Renal cortical epithelial cell (primary cell): Measurements from ENCODE around the gene ANOS1. TPM values are rescaled to one million over a fixed set of nuclear protein-coding genes. Genes with fewer than 3 reads are reported as not detected.
"Not testable (repeated sequence)": the region's sequence is repeated elsewhere in the genome, so short reads cannot be mapped to it uniquely, and the experiment has no call there.

Experiments used
- DNase-seq: peaks from one replicate; pipeline ENCODE4 v3.0.0-alpha.2; 2011; ENCODE audit warnings: low read depth
- total RNA-seq: library from RNA; depleted of rRNA; stranded (reverse); fragments of >200 nt; gene quantifications from 2 replicates; pipeline ENCODE4 v1.2.3, GENCODE V29; 2014

The ANOS1 gene, protein sequence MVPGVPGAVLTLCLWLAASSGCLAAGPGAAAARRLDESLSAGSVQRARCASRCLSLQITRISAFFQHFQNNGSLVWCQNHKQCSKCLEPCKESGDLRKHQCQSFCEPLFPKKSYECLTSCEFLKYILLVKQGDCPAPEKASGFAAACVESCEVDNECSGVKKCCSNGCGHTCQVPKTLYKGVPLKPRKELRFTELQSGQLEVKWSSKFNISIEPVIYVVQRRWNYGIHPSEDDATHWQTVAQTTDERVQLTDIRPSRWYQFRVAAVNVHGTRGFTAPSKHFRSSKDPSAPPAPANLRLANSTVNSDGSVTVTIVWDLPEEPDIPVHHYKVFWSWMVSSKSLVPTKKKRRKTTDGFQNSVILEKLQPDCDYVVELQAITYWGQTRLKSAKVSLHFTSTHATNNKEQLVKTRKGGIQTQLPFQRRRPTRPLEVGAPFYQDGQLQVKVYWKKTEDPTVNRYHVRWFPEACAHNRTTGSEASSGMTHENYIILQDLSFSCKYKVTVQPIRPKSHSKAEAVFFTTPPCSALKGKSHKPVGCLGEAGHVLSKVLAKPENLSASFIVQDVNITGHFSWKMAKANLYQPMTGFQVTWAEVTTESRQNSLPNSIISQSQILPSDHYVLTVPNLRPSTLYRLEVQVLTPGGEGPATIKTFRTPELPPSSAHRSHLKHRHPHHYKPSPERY
- 1.9 TPM in 2 replicates for total RNA-seq

GRCh38 chrX:8731559-8732395 is at the start of gene ANOS1:
TSS of gene ANOS1 (minus strand) at chrX:8732137. CDS start at chrX:8732036, 101 bp downstream.
- no peak for DNase-seq

DNA sequence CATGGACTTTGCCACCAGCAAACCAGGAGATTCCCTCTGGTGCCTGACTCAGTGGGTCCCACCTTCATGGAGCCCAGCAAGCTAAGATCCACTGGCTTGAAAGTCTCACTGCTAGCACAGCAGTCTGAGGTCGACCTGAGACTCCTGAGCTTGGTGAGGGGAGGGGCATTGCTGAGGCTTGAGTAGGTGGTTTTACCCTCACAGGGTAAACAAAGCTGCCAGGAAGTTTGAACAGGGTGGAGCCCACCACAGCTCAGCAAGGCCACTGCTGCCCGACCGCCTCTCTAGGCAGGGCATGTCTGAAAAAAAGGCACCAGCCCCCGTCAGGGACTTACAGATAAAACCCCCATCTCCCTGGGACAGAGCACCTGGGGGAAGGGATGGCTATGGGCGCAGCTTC is 41.2 kb upstream of the ANOS1 start:
- no peak for DNase-seq

GRCh38 chrX:8760021-8760420 is 28.1 kb upstream of the ANOS1 start:
- no peak for DNase-seq

DNA sequence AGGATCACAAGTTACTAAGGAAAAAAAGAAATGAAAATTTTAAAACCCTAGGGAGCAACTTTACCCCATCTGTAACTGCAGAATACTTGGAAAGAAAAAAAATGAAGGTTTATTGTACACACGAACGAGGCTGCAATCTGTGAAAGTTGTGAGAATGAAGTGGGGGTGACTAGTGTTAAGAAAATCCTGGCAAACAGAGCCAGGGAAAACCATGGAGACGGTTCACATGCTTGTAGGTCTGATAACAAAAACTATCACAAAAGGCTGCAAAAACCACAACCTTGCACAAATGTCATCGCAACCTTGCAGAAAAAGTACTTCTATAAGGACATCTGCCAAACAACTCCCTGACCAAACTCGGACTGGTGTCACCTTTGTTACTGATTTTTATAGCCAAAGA is 26.8 kb upstream of the ANOS1 start:
- not testable (repeated sequence) for DNase-seq

DNA sequence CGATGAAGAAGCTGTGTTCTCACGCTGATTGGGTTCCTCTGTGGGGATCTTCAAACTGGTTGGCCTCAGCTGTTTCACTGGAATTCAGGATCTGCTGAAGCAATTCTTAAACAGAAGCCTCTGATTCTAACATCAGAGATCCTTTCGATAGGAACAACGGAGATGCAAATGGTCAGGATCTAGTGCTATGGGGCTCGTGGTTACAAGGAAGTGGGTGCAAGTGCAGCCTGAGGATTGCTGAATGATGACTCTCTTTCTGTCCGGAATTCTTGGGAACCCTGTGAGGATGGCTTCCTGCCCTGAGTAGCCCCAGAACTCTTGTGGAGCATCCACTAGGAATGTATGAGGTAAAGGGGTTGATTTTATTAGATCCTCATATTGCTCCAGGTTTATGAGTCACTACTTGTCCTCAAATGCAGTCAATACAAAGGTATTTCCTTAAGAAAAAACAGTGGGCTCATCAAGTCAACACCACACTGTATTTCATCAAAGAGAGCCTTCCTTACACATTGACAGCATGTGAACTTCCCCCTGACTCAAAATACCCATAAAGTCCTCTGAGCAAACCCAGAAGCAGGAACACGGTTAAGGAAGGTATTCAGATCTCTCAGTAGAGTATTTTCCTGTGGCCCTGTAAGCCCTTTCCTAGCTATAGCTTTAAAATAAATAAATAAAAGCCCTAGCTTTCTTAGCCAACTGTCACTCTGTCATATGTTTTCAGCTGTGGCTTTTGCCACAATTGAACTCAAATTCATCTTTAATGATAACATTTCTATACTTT is 25.9 kb upstream of the ANOS1 start:
- peak; percentile 33 for DNase-seq

DNA sequence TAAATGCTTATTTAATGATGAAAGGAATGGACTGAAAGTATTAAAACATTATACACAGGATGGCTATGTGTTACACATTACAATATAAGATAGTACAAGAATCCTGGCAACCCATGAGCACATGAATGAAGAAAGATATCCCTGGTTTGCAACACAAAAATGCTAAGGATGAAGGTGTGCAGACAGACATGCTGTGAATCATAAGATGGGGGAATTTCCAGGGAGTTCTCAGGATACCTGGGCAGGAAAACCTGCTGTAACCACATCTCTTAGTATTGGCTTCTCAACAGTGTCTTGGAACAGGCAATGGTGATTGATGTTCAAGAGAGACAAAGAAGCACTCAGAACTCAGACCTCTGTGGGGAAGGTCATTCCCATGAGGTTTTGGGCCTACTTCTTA is 23.9 kb upstream of the ANOS1 start:
- DNase-seq: no peak

GRCh38 chrX:8755116-8755515 is 23.2 kb upstream of the ANOS1 start:
- DNase-seq: no peak

DNA sequence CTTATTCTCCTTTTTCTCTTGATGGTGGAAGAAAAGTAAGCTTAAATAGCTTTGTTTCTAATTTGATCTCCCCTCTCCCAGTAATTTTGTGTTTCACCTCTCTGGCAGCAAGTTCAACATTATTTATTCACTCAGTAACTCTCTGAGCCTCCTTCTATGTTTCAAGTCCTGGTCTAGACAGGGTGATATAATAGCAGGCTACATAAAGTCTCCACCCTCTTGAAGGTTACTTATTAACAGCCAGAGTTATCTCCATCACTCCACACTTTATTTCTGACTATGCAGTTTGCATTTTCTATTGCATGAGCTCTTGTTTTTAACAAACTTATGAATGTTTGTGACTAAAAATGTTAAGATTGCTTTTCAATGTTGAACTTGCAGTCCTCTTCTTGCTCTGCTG is 17.8 kb upstream of the ANOS1 start:
- DNase-seq: peak; percentile 32

- peak; percentile 38 for DNase-seq
Observed at GRCh38 chrX:8748855-8749254, 16.9 kb upstream of the ANOS1 start.

DNA sequence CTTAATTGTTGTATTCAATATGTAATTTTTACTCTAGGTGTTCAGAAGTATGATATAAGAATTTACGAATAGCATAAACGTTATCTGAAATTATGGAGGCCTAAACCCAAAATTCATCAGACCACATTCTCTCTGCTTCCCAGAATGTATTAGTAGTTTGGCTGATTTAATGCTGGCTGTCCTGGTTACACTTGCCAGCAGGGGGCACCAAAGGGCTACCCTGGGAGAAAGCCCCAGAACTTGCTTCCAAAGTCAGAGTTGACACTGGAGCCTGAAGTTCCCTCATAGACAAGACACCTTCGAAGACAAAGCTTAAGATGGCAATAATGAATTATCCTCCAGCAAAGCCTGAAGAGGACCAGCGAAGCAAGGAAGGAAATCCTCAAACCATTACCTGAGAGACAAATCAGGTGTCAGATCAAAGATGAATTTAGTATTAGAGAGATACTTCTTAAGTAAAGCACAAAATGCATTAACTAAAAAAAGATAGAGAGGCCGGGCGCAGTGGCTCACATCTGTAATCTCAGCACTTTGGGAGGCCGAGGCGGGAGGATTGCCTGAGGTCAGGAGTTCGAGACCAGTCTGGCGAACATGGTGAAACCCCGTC is 11.3 kb upstream of the ANOS1 start:
- no peak for DNase-seq

DNA sequence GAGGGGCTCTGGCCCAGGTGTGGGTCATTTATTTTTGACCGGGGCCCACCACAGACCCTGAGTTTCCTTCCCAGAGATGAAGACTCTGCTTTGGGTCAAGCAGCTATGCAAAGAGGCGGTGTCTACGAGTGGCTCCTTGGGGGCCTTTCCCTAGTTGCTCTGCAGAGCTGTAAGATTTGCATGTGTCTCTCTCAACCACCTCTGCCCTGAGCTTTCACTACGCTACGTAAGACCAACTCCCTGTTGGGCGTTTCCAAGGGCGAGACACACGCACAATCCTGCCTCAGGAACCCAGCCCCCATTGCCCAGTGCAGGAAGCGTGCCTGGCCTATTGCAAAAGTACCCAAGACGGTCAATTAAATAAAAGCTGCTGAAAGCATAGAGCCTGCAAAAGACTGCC is 10.0 kb upstream of the ANOS1 start:
- DNase-seq: no peak

DNA sequence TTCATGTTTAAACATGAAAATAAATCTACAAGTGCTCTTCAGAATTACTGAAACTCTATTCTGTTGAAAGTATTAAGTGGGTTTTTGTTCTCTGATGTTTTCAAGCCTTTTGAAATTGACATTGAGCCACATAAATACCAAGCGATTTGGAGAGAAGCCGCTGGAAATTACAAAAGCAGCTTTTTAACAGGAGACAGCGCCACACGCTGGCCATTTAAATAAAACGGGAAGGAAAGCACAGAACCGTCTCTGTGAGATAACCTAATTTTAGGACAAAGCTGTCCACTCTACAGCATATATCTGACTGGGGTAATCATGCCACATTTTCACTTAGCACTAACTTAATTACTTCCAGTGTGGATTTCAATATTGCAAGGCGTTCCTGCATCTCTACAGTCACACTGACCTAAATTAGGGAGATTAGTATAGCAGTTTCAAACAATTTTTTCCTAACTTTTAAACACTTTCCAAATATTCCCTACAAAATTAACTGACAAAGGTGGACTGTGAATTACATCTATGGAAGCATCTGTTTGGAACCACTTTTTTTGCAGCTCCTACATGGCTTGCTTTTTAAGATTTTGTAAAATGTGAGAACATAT is 6.8 kb upstream of the ANOS1 start:
- no peak for DNase-seq

DNA sequence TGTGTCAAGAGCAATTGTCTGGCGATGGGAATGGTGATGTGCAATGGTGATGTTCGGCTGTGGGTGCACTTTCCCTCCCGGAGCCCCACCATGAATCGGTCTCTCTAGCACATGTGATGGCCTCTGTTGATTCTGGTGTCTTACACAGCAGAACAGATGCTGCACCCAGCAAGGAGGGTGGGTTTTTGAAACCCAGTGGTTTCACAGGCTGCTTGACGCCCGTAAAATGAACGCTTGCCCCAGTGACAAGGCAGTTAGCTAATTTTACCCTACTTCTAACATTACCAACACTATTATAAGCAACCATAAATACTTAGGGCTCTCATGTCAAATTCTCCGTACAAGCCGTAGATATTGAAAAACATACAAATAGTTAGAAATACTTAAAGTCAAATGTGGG is 5.9 kb upstream of the ANOS1 start:
- no peak for DNase-seq

- DNase-seq: no peak
Observed at GRCh38 chrX:8730812-8731558, 952 bp downstream of the ANOS1 start.

DNA sequence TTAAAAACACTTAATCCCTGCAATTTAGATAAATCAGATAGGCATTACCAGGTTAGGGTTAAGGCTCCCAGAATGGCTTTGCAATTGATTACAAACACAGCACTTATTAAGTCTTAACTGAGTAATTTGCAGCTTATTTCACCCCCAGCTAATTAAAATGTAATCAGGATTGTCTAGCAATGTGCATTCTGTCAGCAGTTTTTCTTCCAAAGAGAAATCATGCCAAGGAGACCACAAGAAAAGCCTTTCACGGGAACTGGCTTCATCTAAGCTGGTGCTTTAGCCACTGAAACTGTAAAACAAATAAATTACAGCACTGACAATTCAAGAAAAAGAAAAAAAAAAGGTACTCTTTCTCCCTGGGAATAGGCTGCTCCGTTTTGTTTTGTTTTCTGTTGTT is 2.1 kb downstream of the ANOS1 start:
- no peak for DNase-seq

GRCh38 chrX:8728932-8729535 is 2.9 kb downstream of the ANOS1 start:
- no peak for DNase-seq

DNA sequence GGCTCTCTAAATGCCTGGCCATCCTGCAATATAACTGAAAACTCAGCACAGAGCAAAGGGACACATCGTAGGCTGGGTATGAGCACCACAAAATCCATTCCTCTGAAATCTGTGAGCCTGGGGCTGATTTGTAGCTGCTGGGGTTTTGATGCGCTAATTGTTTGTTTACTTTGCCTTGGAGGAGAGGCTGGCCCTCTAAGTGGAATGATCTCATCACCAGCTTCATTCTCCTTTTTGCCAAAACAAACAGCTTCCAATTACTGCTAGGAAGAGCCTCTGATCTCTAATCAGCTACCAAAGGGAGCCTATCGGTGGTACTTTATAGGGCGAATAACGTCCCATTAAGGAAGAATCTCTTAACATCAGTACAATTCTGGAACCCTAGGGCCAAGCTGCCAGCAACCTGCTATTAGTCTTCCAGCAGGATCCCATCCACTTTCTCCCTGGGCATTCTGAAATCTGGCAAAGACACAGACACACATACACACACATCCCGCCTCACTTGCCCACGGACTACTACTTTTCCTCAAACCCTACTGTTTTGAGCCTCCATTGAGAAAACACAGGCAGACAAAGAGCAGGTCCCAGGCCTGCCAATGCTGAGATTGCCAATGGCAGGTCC is 5.8 kb downstream of the ANOS1 start:
- peak; percentile 3 for DNase-seq

GRCh38 chrX:8724300-8724699 is 7.6 kb downstream of the ANOS1 start:
- no peak for DNase-seq

DNA sequence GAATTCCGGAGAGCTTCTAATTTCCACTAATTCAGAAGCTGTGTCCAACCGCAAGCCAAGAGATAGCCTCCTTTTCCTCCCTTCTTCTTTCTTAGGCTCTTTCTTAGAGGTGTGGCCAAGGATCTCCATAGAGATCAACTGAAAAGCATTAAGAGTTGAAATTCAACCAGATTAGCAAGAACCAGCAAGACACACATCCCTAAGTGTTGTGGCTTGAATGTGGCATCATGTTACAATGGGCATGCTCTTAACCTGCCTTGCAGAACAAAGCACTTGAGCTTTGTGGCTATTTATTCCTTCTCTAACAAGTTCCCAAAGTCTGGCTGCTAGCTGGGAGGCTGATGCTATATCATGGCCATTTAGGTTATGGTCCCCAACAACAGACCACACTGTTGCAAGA is 10.4 kb downstream of the ANOS1 start:
- DNase-seq: no peak
